Spleen (tissue), 11 donors: Measurements from ENCODE around the gene SNAPIN. TPM values are rescaled to one million over a fixed set of nuclear protein-coding genes. Genes with fewer than 3 reads are reported as not detected.
A peak's percentile ranks its signal among the peaks of the same experiment; 100 is the strongest.

ENCODE experiments used
- DNase-seq: peaks from one replicate; pipeline ENCODE4 v3.0.0-alpha.2; 2020
- H3K27ac ChIP-seq, 8 donors: fragments of 200-600 bp; sonication (generic) in 7 of 8; 1 replicate in 4 of 8; 2 replicates in 4 of 8; pipeline versions ENCODE4 v1.5.0 to v1.8.0; 2016 to 2021; ENCODE audit warnings: inconsistent platforms in 4 of 8, mild to moderate bottlenecking in 4 of 8, moderate library complexity in 1 of 8
- H3K27me3 ChIP-seq, 7 donors: fragments of 200-600 bp; sonication (generic) in 6 of 7; replicated peaks in 1 of 7; 1 replicate in 4 of 7; 2 replicates in 3 of 7; pipeline versions ENCODE4 v1.5.0 to v1.8.0; 2016 to 2021; ENCODE audit warnings: inconsistent platforms in 3 of 7, mild to moderate bottlenecking in 1 of 7
- H3K36me3 ChIP-seq, 6 donors: fragments of 200-600 bp; sonication (generic) in 5 of 6; 1 replicate in 4 of 6; 2 replicates in 2 of 6; pipeline versions ENCODE4 v1.5.0 to v1.8.0; 2016 to 2021; ENCODE audit warnings: inconsistent platforms in 2 of 6
- H3K4me1 ChIP-seq, 6 donors: fragments of 200-600 bp; sonication (generic) in 5 of 6; 1 replicate in 3 of 6; 2 replicates in 3 of 6; pipeline versions ENCODE4 v1.5.0 to v1.8.0; 2016 to 2021; ENCODE audit warnings: inconsistent platforms in 3 of 6
- H3K4me3 ChIP-seq, 8 donors: fragments of 200-600 bp; sonication (generic) in 7 of 8; 1 replicate in 4 of 8; 2 replicates in 4 of 8; pipeline versions ENCODE4 v1.5.0 to v1.8.0; 2016 to 2021; ENCODE audit warnings: inconsistent platforms in 4 of 8, mild to moderate bottlenecking in 4 of 8, moderate library complexity in 2 of 8
- H3K9me3 ChIP-seq, 8 donors: fragments of 200-600 bp; sonication (generic) in 7 of 8; 1 replicate in 4 of 8; 2 replicates in 4 of 8; pipeline versions ENCODE4 v1.5.0 to v1.8.0; 2016 to 2021; ENCODE audit warnings: inconsistent platforms in 4 of 8
- CTCF ChIP-seq, 11 experiments: fragments of 200-600 bp in 7 of 11; fragments of 450-650 bp in 4 of 11; sonication (generic) in 4 of 11; IDR thresholded peaks in 8 of 11; conservative IDR thresholded peaks in 3 of 11; 1 replicate in 7 of 11; 2 replicates in 4 of 11; pipeline versions ENCODE4 v1.4.0 to v1.8.0; 2016 to 2021; ENCODE audit warnings: antibody characterized with exemption in 11 of 11, inconsistent platforms in 4 of 11, mild to moderate bottlenecking in 1 of 11
- POLR2A ChIP-seq, 3 donors: fragments of 450-650 bp; IDR thresholded peaks; one replicate each; pipeline ENCODE4 v1.5.1; 2017; ENCODE audit warnings: antibody characterized with exemption in 3 of 3, mild to moderate bottlenecking in 1 of 3
- POLR2AphosphoS5 ChIP-seq, 3 donors: sonication (generic); formaldehyde crosslinking; IDR thresholded peaks; one replicate each; pipeline ENCODE4 v1.5.1; 2017; ENCODE audit warnings: antibody characterized with exemption in 3 of 3
- WGBS, 5 donors: extraction: QIAGEN DNeasy Blood & Tissue Kit in 3 of 5; methylation state at CpG; one replicate each; pipeline versions ENCODE4 v1.1.5 to v1.1.7; 2013 to 2018; 5-methylcytosine and 5-hydroxymethylcytosine counted together
- intact Hi-C: fragments of 100-400 bp; cut with DNase I; formaldehyde crosslinking; loops from one replicate; pipeline ENCODE4 v1.15.0; 2023; ENCODE audit warnings: low total_unique reads
- polyA plus RNA-seq, 3 donors: library from polyadenylated mRNA; stranded (reverse); fragments of 200-250 nt; gene quantifications; one replicate each; pipeline ENCODE4 v1.2.1, GENCODE V29; 2013
- total RNA-seq, 7 donors: library from RNA; depleted of rRNA in 3 of 7; stranded (reverse); fragments of >200 nt in 3 of 7; fragmentation: NEBNext Ultra II Directional in 4 of 7; extraction: Animal tissue kit (Norgen Biotek cat#: 25700) in 4 of 7; gene quantifications; one replicate each; pipeline versions ENCODE4 v1.1.0 to v1.2.1, GENCODE V29; 2016 to 2021
- donor health status: healthy with polysubstance abuse.
- donor health status: DM: no; HTN: no; CAD: no; lungs with moderate emphysema.
- donor health status: DM: no; HTN: no; CAD: no.
- donor health status: Bipolar disorder and iron deficiency.
- donor health status: healthy.
- donor health status: DM: no; HTN: no; CAD: no.
- donor health status: DM: yes; HTN: yes; CAD: no.

SNAPIN gene
- total and polyA plus RNA-seq, 10 donors: 26.3 to 60.7 (median 38.3) TPM

GRCh38 chr1:153652805-153653500 lies 5.5 kb upstream of the SNAPIN start:
- DNase-seq: no peak

GRCh38 chr1:153655333-153655732 lies 3.2 kb upstream of the SNAPIN start:
- Histone ChIP-seq H3K4me3 (no peak overlapping the region), H3K36me3 (peaks cover 0 to 9% (median 0%) of the 10 kb centered on the region in 6 donors), H3K4me1 (peaks cover 9 to 38% (median 24%) of the 10 kb centered on the region in 6 donors), H3K27ac (no peak overlapping the region), H3K9me3 (no peaks in the 10 kb centered on the region), H3K27me3 (no peaks in the 10 kb centered on the region)
- TF ChIP-seq POLR2A (IDR thresholded peaks at IDR 0.05) (no peak), CTCF (IDR thresholded peaks at IDR 0.05 in 8 of 11, conservative IDR thresholded peaks at IDR 0.05 in 3 of 11) (no peak), POLR2AphosphoS5 (IDR thresholded peaks at IDR 0.05) (no peak)
- DNase-seq: no peak
- WGBS, 5 donors: 86 to 96% (median 93%) methylated on average over 3 of the region's 3 CpGs
- intact Hi-C loops: no loop called here

More at GRCh38 chr1:153652805-153653500, 5.5 kb upstream of the SNAPIN start:
- peaks cover 0 to 21% (median 11%) of the 10 kb centered on the region in 6 donors for H3K4me1 ChIP-seq
- peak overlapping the region in 6 of 8 donors; percentile 9 to 81 (median 70) for H3K27ac ChIP-seq
- WGBS, 5 donors: 27 to 73% (median 50%) methylated on average over 3 of the region's 3 CpGs
- peaks cover 0 to under 1% (median 0%) of the 10 kb centered on the region in 6 donors for H3K36me3 ChIP-seq
- no peaks in the 10 kb centered on the region for H3K9me3 ChIP-seq
- no peak overlapping the region for H3K4me3 ChIP-seq
- TF ChIP-seq POLR2AphosphoS5 (IDR thresholded peaks at IDR 0.05): no peak
- no peak for TF ChIP-seq CTCF (IDR thresholded peaks at IDR 0.05 in 8 of 11, conservative IDR thresholded peaks at IDR 0.05 in 3 of 11)
- TF ChIP-seq POLR2A (IDR thresholded peaks at IDR 0.05): no peak
- intact Hi-C loops: no loop called here
- H3K27me3 ChIP-seq: no peaks in the 10 kb centered on the region

GRCh38 chr1:153659175-153659534 lies 652 bp downstream of the SNAPIN start:
- WGBS, 5 donors: 37 to 56% (median 45%) methylated on average over 8 of the region's 8 CpGs
- Histone ChIP-seq H3K4me3 (peak overlapping the region; percentile 65 to 88 (median 74)), H3K36me3 (peaks cover 4 to 47% (median 37%) of the 10 kb centered on the region in 6 donors), H3K9me3 (no peaks in the 10 kb centered on the region), H3K4me1 (peaks cover 9 to 31% (median 19%) of the 10 kb centered on the region in 6 donors), H3K27me3 (no peaks in the 10 kb centered on the region), H3K27ac (peak overlapping the region; percentile 85 to 99 (median 97))
- DNase-seq: peak; percentile 50
- intact Hi-C loops: no loop called here
- no peak for TF ChIP-seq CTCF (IDR thresholded peaks at IDR 0.05 in 8 of 11, conservative IDR thresholded peaks at IDR 0.05 in 3 of 11)
- no peak for TF ChIP-seq POLR2AphosphoS5 (IDR thresholded peaks at IDR 0.05)
- no peak for TF ChIP-seq POLR2A (IDR thresholded peaks at IDR 0.05)

- TF ChIP-seq CTCF (IDR thresholded peaks at IDR 0.05 in 8 of 11, conservative IDR thresholded peaks at IDR 0.05 in 3 of 11) (no peak), POLR2A (IDR thresholded peaks at IDR 0.05) (no peak), POLR2AphosphoS5 (IDR thresholded peaks at IDR 0.05) (no peak)
- Histone ChIP-seq H3K4me1 (peaks cover 9 to 31% (median 19%) of the 10 kb centered on the region in 6 donors), H3K27ac (peak overlapping the region in 5 of 8 donors; percentile 97 to 99 (median 97)), H3K9me3 (no peaks in the 10 kb centered on the region), H3K27me3 (no peaks in the 10 kb centered on the region), H3K36me3 (peaks cover 4 to 52% (median 42%) of the 10 kb centered on the region in 6 donors), H3K4me3 (peak overlapping the region in 7 of 8 donors; percentile 65 to 88 (median 72))
- WGBS, 5 donors: 75 to 83% (median 81%) methylated on average over 9 of the region's 9 CpGs
- no peak for DNase-seq
- intact Hi-C loops: no loop called here
Measured at GRCh38 chr1:153659656-153660055, 1.2 kb downstream of the SNAPIN start.
